MM.1S (cell line): ENCODE results near the gene CRIP3.

ENCODE experiments used
- DNase-seq: peaks from one replicate; pipeline ENCODE4 v3.0.0-alpha.2; 2015
- H2AFZ ChIP-seq: fragments of 300-600 bp; sonication (generic); 2 replicates; pipeline ENCODE4 v1.6.0; 2016; ENCODE audit warnings: antibody characterized with exemption, low read length
- H3F3A ChIP-seq: fragments of 300-600 bp; sonication (generic); 2 replicates; pipeline ENCODE4 v1.6.1; 2016; ENCODE audit warnings: mild to moderate bottlenecking, antibody characterized with exemption, low read length, moderate library complexity, mixed read lengths; ENCODE audit not compliant: insufficient read depth
- H3K27ac ChIP-seq: fragments of 300-600 bp; sonication (generic); 2 replicates; pipeline ENCODE4 v1.5.1; 2016; ENCODE audit warnings: mild to moderate bottlenecking, low read length
- H3K27me3 ChIP-seq: fragments of 300-600 bp; sonication (generic); replicated peaks from 2 replicates; pipeline ENCODE4 v1.6.0; 2016; ENCODE audit warnings: low read length; ENCODE audit not compliant: insufficient read depth
- H3K36me3 ChIP-seq: fragments of 300-600 bp; sonication (generic); replicated peaks from 2 replicates; pipeline ENCODE4 v1.6.1; 2016; ENCODE audit warnings: mild to moderate bottlenecking, low read length, mixed read lengths; ENCODE audit not compliant: insufficient read depth
- H3K4me1 ChIP-seq: fragments of 300-600 bp; sonication (generic); 2 replicates; pipeline ENCODE4 v1.6.1; 2016; ENCODE audit warnings: low read length, mixed read lengths
- H3K4me2 ChIP-seq: fragments of 300-600 bp; sonication (generic); 2 replicates; pipeline ENCODE4 v1.6.0; 2016; ENCODE audit warnings: low read depth, low read length
- H3K4me3 ChIP-seq: fragments of 300-600 bp; sonication (generic); 2 replicates; pipeline ENCODE4 v1.5.1; 2016; ENCODE audit warnings: low read length, mixed read lengths
- H3K79me2 ChIP-seq: fragments of 300-600 bp; sonication (generic); 2 replicates; pipeline ENCODE4 v1.6.1; 2016; ENCODE audit warnings: mixed run types, low read length, mixed read lengths
- H3K9ac ChIP-seq: fragments of 300-600 bp; sonication (generic); 2 replicates; pipeline ENCODE4 v1.6.1; 2016; ENCODE audit warnings: low read length, mixed read lengths
- H3K9me2 ChIP-seq: fragments of 300-600 bp; sonication (generic); replicated peaks from 2 replicates; pipeline ENCODE4 v1.6.1; 2016; ENCODE audit warnings: mild to moderate bottlenecking, low read length, mixed read lengths; ENCODE audit not compliant: insufficient read depth
- H3K9me3 ChIP-seq: fragments of 300-600 bp; sonication (generic); replicated peaks from 2 replicates; pipeline ENCODE4 v1.6.1; 2016; ENCODE audit warnings: mild to moderate bottlenecking, low read length, mixed read lengths; ENCODE audit not compliant: insufficient read depth
- H4K20me1 ChIP-seq: fragments of 300-600 bp; sonication (generic); 2 replicates; pipeline ENCODE4 v1.6.1; 2016; ENCODE audit warnings: mild to moderate bottlenecking, low read length, moderate library complexity, mixed read lengths; ENCODE audit not compliant: insufficient read depth
- CTCF ChIP-seq: fragments of 300-600 bp; sonication (generic); IDR thresholded peaks from 2 replicates; pipeline ENCODE4 v1.5.1; 2016; ENCODE audit warnings: antibody characterized with exemption, low read length, mixed read lengths
- EZH2 ChIP-seq: fragments of 300-600 bp; sonication (generic); optimal IDR thresholded peaks from 2 replicates; pipeline ENCODE3; 2017; ENCODE audit warnings: low read depth, mild to moderate bottlenecking, antibody characterized with exemption, low read length, mixed read lengths
- EZH2phosphoT487 ChIP-seq: fragments of 300-600 bp; sonication (generic); IDR thresholded peaks from 2 replicates; pipeline ENCODE4 v1.6.1; 2018; ENCODE audit warnings: antibody characterized with exemption, low read length

CRIP3 gene

DNA sequence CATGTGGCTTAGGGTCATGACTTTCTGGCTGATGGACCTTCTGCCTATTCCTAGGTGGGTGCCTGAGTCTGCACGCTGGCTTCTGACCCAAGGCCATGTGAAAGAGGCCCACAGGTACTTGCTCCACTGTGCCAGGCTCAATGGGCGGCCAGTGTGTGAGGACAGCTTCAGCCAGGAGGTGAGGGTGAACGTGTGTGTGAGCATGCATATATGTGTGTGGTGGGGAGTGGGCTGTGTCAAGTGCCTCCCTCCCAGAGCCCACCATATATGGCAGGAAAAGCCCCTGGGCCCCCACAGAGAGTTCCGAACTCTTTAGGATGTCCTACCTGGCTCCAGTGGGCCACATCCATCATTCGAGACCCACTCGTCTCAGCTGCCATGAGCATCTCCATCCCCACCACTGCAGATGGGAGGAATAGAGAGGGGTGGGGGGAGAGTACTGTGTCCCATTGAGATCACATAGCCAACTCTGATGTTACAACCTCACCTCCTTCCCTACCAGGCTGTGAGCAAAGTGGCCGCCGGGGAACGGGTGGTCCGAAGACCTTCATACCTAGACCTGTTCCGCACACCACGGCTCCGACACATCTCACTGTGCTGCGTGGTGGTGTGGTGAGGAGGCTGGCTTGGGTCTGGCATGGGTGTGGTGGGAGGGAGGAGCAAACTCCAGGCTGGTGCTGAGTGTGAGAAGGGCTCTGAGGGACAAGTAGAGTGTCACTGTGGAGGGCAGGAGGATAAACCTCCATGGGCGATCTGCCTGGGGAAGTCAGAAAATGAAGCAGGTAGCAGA, 7.3 kb downstream of the CRIP3 start:
- no peaks in the 10 kb centered on the region for H3K9me3 ChIP-seq
- H3K27ac ChIP-seq = no peak overlapping the region
- H3K4me1 ChIP-seq = no peaks in the 10 kb centered on the region
- no peaks in the 10 kb centered on the region for H3F3A ChIP-seq
- no peak overlapping the region for H3K9ac ChIP-seq
- H4K20me1 ChIP-seq = no peaks in the 10 kb centered on the region
- H3K4me3 ChIP-seq = no peak overlapping the region
- no peaks in the 10 kb centered on the region for H3K27me3 ChIP-seq
- DNase-seq = no peak
- no peak overlapping the region for H2AFZ ChIP-seq
- H3K9me2 ChIP-seq = no peaks in the 10 kb centered on the region
- H3K36me3 ChIP-seq = no peaks in the 10 kb centered on the region
- no peak overlapping the region for H3K4me2 ChIP-seq
- no peak for TF ChIP-seq EZH2
- no peaks in the 10 kb centered on the region for H3K79me2 ChIP-seq

- no peaks in the 10 kb centered on the region for H4K20me1 ChIP-seq
- no peak overlapping the region for H2AFZ ChIP-seq
- H3K4me3 ChIP-seq = no peak overlapping the region
- no peaks in the 10 kb centered on the region for H3K27me3 ChIP-seq
- no peak for TF ChIP-seq CTCF
- TF ChIP-seq EZH2 = no peak
- no peak for TF ChIP-seq EZH2phosphoT487
- H3K36me3 ChIP-seq = no peaks in the 10 kb centered on the region
- no peaks in the 10 kb centered on the region for H3F3A ChIP-seq
- H3K9me2 ChIP-seq = no peaks in the 10 kb centered on the region
- H3K9ac ChIP-seq = no peak overlapping the region
- no peak overlapping the region for H3K27ac ChIP-seq
- no peak overlapping the region for H3K4me2 ChIP-seq
- no peak for DNase-seq
- H3K4me1 ChIP-seq = no peaks in the 10 kb centered on the region
- H3K79me2 ChIP-seq = no peaks in the 10 kb centered on the region
- H3K9me3 ChIP-seq = no peaks in the 10 kb centered on the region
Measured at GRCh38 chr6:43299338-43300293, 9.0 kb downstream of the CRIP3 start.

GRCh38 chr6:43298565-43299337, 9.9 kb downstream of the CRIP3 start:
- no peaks in the 10 kb centered on the region for H3K4me1 ChIP-seq
- no peak overlapping the region for H3K4me2 ChIP-seq
- H3K27ac ChIP-seq = no peak overlapping the region

More at GRCh38 chr6:43298565-43299337, 9.9 kb downstream of the CRIP3 start:
- DNase-seq = no peak
- H3K9me3 ChIP-seq = no peaks in the 10 kb centered on the region
- H3K36me3 ChIP-seq = no peaks in the 10 kb centered on the region
- no peak overlapping the region for H3K9ac ChIP-seq
- H4K20me1 ChIP-seq = no peaks in the 10 kb centered on the region
- no peak for TF ChIP-seq EZH2phosphoT487
- TF ChIP-seq EZH2 = no peak
- no peak for TF ChIP-seq CTCF
- H3K27me3 ChIP-seq = no peaks in the 10 kb centered on the region
- H3K4me3 ChIP-seq = no peak overlapping the region
- H2AFZ ChIP-seq = no peak overlapping the region
- H3K9me2 ChIP-seq = no peaks in the 10 kb centered on the region
- H3F3A ChIP-seq = no peaks in the 10 kb centered on the region
- no peaks in the 10 kb centered on the region for H3K79me2 ChIP-seq
